Endothelial cell of umbilical vein (primary cell): Measurements from ENCODE around the gene SLCO6A1. TPM values are rescaled to one million over a fixed set of nuclear protein-coding genes. Genes with fewer than 3 reads are reported as not detected.

Experiments used
- BruUV-seq: library from RNA; stranded (reverse); fragments of 400-500 nt; replicated peaks from 2 replicates; lab custom pipeline; 2021; lab: Mats Ljungman, UMichigan
- CTCF ChIA-PET: fragments of 300-600, 350-600 bp; sonication (Branson Sonifier 250); formaldehyde crosslinking; loops from one replicate; lab custom pipeline; 2021; ENCODE audit warnings: antibody characterized with exemption, inconsistent platforms; lab: Charles Lee
- POLR2A ChIA-PET: fragments of 300-600, 350-600 bp; sonication (Branson Sonifier 250); formaldehyde crosslinking; loops from one replicate; lab custom pipeline; 2021; ENCODE audit warnings: antibody characterized with exemption, inconsistent platforms; lab: Charles Lee
- DNase-seq: peaks from one replicate; pipeline ENCODE4 v3.0.0-alpha.2; 2011; ENCODE audit warnings: low read depth, low spot score
- FAIRE-seq: peaks from 2 replicates; lab custom pipeline; 2011; peaks lifted over from hg19 to GRCh38; lab: Jason Lieb, UNC
- H2AFZ ChIP-seq: 2 replicates; pipeline ENCODE4 v1.6.0; 2012; ENCODE audit warnings: low read depth, low read length, control low read depth, inconsistent platforms
- H3K27ac ChIP-seq: 2 replicates; pipeline ENCODE4 v1.5.1; 2011; ENCODE audit warnings: low read depth, mild to moderate bottlenecking, control low read depth, low read length, moderate library complexity; ENCODE audit not compliant: insufficient read depth
- H3K27me3 ChIP-seq, 2 experiments: 2 replicates each; pipeline versions ENCODE4 v1.6.0 to v1.6.1; 2011; ENCODE audit warnings: low read length in 2 of 2, mixed read lengths in 1 of 2; ENCODE audit not compliant: control insufficient read depth in 2 of 2, insufficient read depth in 2 of 2
- H3K36me3 ChIP-seq, 2 experiments: 2 replicates in 1 of 2; 3 replicates in 1 of 2; pipeline ENCODE4 v1.5.1; 2011; ENCODE audit warnings: low read length in 2 of 2, mild to moderate bottlenecking in 1 of 2, moderate library complexity in 1 of 2; ENCODE audit not compliant: control insufficient read depth in 2 of 2, insufficient read depth in 2 of 2; ENCODE audit errors: extremely low read depth in 1 of 2
- H3K4me1 ChIP-seq: 3 replicates; pipeline ENCODE4 v1.5.1; 2011; ENCODE audit warnings: mild to moderate bottlenecking, low read length; ENCODE audit not compliant: control insufficient read depth, insufficient read depth; ENCODE audit errors: extremely low read depth
- H3K4me2 ChIP-seq: 2 replicates; pipeline ENCODE4 v1.6.1; 2011; ENCODE audit warnings: low read length, control low read depth, mixed read lengths; ENCODE audit not compliant: insufficient read depth
- H3K4me3 ChIP-seq, 3 experiments: fragments of 200-600 bp in 1 of 3; sonication (generic), shearing (Covaris generic) in 1 of 3; replicated peaks in 1 of 3; 2 replicates each; pipeline ENCODE4 v1.5.1; 2011 to 2016; ENCODE audit warnings: control low read depth in 3 of 3, low read length in 3 of 3, mild to moderate bottlenecking in 2 of 3, inconsistent platforms in 1 of 3, low read depth in 1 of 3, moderate library complexity in 1 of 3; ENCODE audit not compliant: insufficient read depth in 1 of 3
- H3K79me2 ChIP-seq: 2 replicates; pipeline ENCODE4 v1.6.0; 2012; ENCODE audit warnings: low read length, inconsistent platforms; ENCODE audit not compliant: control insufficient read depth, insufficient read depth
- H3K9ac ChIP-seq: replicated peaks from 2 replicates; pipeline ENCODE3; 2011; ENCODE audit warnings: low read length, control low read depth; ENCODE audit not compliant: insufficient read depth; ENCODE audit errors: extremely low read depth
- H3K9me1 ChIP-seq: replicated peaks from 3 replicates; pipeline ENCODE4 v1.6.0; 2011; ENCODE audit warnings: mild to moderate bottlenecking, low read length; ENCODE audit not compliant: control insufficient read depth, insufficient read depth; ENCODE audit errors: extremely low read depth
- H3K9me3 ChIP-seq: replicated peaks from 2 replicates; pipeline ENCODE4 v1.5.1; 2012; ENCODE audit warnings: low read length, inconsistent platforms; ENCODE audit not compliant: control insufficient read depth, insufficient read depth
- H4K20me1 ChIP-seq: replicated peaks from 2 replicates; pipeline ENCODE3; 2011; ENCODE audit warnings: mild to moderate bottlenecking, low read length; ENCODE audit not compliant: control insufficient read depth, insufficient read depth; ENCODE audit errors: extremely low read depth
- FOS ChIP-seq: IDR thresholded peaks from 2 replicates; pipeline ENCODE4 v1.6.1; 2011; ENCODE audit warnings: mild to moderate bottlenecking, low read length, moderate library complexity, borderline replicate concordance; ENCODE audit not compliant: insufficient read depth
- GATA2 ChIP-seq: IDR thresholded peaks from 2 replicates; pipeline ENCODE4 v1.7.0; 2011; ENCODE audit warnings: low read depth, mild to moderate bottlenecking, moderate library complexity, mixed read lengths, low read length; ENCODE audit not compliant: insufficient read length, insufficient read depth
- JUN ChIP-seq: IDR thresholded peaks from 2 replicates; pipeline ENCODE4 v1.6.1; 2011; ENCODE audit warnings: borderline replicate concordance, low read depth; ENCODE audit not compliant: insufficient read length, insufficient read depth
- POLR2A ChIP-seq: IDR thresholded peaks from 2 replicates; pipeline ENCODE4 v1.6.1; 2012; ENCODE audit warnings: low read depth, mild to moderate bottlenecking, control low read depth, low read length
- POLR2AphosphoS5 ChIP-seq: IDR thresholded peaks from 2 replicates; pipeline ENCODE4 v1.6.1; 2012; ENCODE audit warnings: low read depth, mild to moderate bottlenecking, control low read depth, low read length, moderate library complexity; ENCODE audit not compliant: insufficient read depth
- dilution Hi-C: fragments of 300-500 bp; cut with MboI; formaldehyde crosslinking; loops from one replicate; pipeline ENCODE4 v1.15.0; 2019; ENCODE audit warnings: low sequenced_read_pairs; ENCODE audit not compliant: extremely low pct_ligation_motif_present
- intact Hi-C: fragments of 100-400 bp; cut with micrococcal nuclease; formaldehyde crosslinking; loops from one replicate; pipeline ENCODE4 v1.10.0; 2022
- polyA plus RNA-seq, 4 experiments: library from polyadenylated mRNA; depleted of rRNA in 3 of 4; stranded (reverse) in 3 of 4; unstranded in 1 of 4; fragments of >200 nt; gene quantifications; 2 replicates each; pipeline versions ENCODE4 v1.2.1 to v1.2.3, GENCODE V29; 2011 to 2012; ENCODE audit warnings: missing spikeins in 1 of 4
- total RNA-seq: library from RNA; stranded (reverse); gene quantifications from 2 replicates; pipeline ENCODE4 v1.2.3, GENCODE V29; 2021
- TF ChIP-seq, protein P1 (sequence below), 2 donors: IDR thresholded peaks; 1 replicate in 1 of 2; 2 replicates in 1 of 2; pipeline ENCODE4 v1.5.1; 2011; ENCODE audit warnings: low read length in 2 of 2, mild to moderate bottlenecking in 2 of 2, moderate library complexity in 2 of 2, control low read depth in 1 of 2, inconsistent platforms in 1 of 2, low read depth in 1 of 2; ENCODE audit not compliant: insufficient read depth in 1 of 2; ENCODE audit errors: extremely low read depth in 1 of 2
- TF ChIP-seq, protein P2 (sequence below): IDR thresholded peaks from 2 replicates; pipeline ENCODE4 v1.6.1; 2011; ENCODE audit not compliant: insufficient read depth, insufficient read length

Gene SLCO6A1
- total and polyA plus RNA-seq, 2 donors (not counting 3 experiments of a cell fraction or from before 2014, with no cell fraction given), result not detected

GRCh38 chr5:102539996-102540728 is 41.4 kb upstream of the SLCO6A1 start:
- Histone ChIP-seq H3K36me3 (no peaks in the 10 kb centered on the region), H3K4me3 (no peak overlapping the region), H3K4me1 (no peaks in the 10 kb centered on the region), H3K9ac (no peak overlapping the region), H3K27me3 (peaks cover 0 to 3% of the 10 kb centered on the region in 2 experiments), H2AFZ (no peak overlapping the region), H3K4me2 (no peak overlapping the region), H3K79me2 (no peaks in the 10 kb centered on the region), H3K27ac (no peak overlapping the region), H3K9me1 (no peaks in the 10 kb centered on the region), H4K20me1 (no peaks in the 10 kb centered on the region), H3K9me3 (no peaks in the 10 kb centered on the region)
- CTCF ChIA-PET, result interaction anchor here (1.5 kb wide), 1 partner anchor 18 kb away, joined by 3 read pairs; no protein-coding TSS in a partner anchor
- no TSS peak for BruUV-seq
- POLR2A ChIA-PET, result no interaction called here
- dilution Hi-C loops, result no loop called here
- no peak for DNase-seq
- intact Hi-C loops, result loop anchor here (5.0 kb wide), 1 partner anchor 597 kb away; no protein-coding TSS in a partner anchor
- TF ChIP-seq JUN, result no peak
- TF ChIP-seq POLR2A, result no peak
- TF ChIP-seq, protein P1, sequence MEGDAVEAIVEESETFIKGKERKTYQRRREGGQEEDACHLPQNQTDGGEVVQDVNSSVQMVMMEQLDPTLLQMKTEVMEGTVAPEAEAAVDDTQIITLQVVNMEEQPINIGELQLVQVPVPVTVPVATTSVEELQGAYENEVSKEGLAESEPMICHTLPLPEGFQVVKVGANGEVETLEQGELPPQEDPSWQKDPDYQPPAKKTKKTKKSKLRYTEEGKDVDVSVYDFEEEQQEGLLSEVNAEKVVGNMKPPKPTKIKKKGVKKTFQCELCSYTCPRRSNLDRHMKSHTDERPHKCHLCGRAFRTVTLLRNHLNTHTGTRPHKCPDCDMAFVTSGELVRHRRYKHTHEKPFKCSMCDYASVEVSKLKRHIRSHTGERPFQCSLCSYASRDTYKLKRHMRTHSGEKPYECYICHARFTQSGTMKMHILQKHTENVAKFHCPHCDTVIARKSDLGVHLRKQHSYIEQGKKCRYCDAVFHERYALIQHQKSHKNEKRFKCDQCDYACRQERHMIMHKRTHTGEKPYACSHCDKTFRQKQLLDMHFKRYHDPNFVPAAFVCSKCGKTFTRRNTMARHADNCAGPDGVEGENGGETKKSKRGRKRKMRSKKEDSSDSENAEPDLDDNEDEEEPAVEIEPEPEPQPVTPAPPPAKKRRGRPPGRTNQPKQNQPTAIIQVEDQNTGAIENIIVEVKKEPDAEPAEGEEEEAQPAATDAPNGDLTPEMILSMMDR (IDR thresholded peaks at IDR 0.05; ENCODE audit: extremely low read depth in 1 of 2, insufficient read depth in 1 of 2, low read depth in 1 of 2, low read length in 2 of 2), result no peak
- no peak for TF ChIP-seq FOS
- no peak for TF ChIP-seq POLR2AphosphoS5
- no peak for TF ChIP-seq GATA2
- TF ChIP-seq, protein P2, sequence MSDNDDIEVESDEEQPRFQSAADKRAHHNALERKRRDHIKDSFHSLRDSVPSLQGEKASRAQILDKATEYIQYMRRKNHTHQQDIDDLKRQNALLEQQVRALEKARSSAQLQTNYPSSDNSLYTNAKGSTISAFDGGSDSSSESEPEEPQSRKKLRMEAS, result no peak
- FAIRE-seq, result no peak
